ENCODE measurements around the gene KLK4.

GRCh38 chr19:50952910-50953309, 41.7 kb upstream of the KLK4 start, which contains the start of gene KLK5:
- TF ChIP-seq CTCF (IDR thresholded peaks at IDR 0.05; ENCODE audit: low read depth, low read length, missing input control) (no peak), GABPA (IDR thresholded peaks at IDR 0.05 in 1 of 2, conservative IDR thresholded peaks at IDR 0.05 in 1 of 2) (no peak), REST (IDR thresholded peaks at IDR 0.05) (no peak), RAD21 (IDR thresholded peaks at IDR 0.05) (no peak), YY1 (IDR thresholded peaks at IDR 0.05) (no peak), SP1 (IDR thresholded peaks at IDR 0.05) (no peak)
